HG03039 (cell line): ENCODE measurements around the gene MSRB2.
A peak's percentile ranks its signal among the peaks of the same experiment; 100 is the strongest.

Source experiments
- ATAC-seq: cut with Tn5 transposase; IDR thresholded peaks from one replicate; pipeline ENCODE4 v1.9.1; 2021; ENCODE audit warnings: mild to moderate bottlenecking, moderate library complexity; ENCODE audit not compliant: unreplicated experiment

Gene MSRB2

GRCh38 chr10:23158370-23158769 lies 63.0 kb downstream of the MSRB2 start:
- ATAC-seq, result peak; percentile 57

DNA sequence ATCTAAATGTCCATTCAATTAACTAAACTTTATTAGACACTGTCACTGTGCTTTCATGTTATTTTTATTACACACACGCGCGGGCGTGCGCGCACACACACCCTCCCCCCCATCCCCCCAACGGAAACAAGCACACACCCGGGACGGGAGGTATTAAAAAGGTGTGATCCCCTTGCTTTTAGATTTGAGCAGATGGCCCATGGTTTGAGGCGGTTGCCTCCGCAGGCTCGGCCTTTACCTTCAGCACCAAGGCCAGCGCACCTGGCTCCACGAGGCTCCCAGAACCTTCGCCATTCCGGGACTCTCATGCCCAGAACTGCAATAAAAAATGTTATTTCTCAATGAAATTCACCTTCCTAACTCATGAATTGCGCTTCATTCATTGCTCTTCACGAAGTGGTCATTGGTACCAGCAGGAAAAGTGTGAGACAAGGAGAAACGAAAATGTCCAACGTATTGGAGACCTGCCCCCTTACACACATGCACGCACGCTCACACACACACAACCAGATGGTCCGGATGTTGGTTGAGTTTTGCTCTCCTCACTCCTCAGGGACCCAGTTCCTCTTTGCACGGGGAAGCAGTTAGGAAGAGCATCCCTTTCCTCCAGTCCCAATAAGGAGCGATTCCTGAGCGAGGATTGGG lies 76.0 kb downstream of the MSRB2 start:
- ATAC-seq, result no peak
